GM18867 (cell line): ENCODE measurements around the gene UGT8.
"Not testable (repeated sequence)": the region's sequence is repeated elsewhere in the genome, so short reads cannot be mapped to it uniquely, and the experiment has no call there.

ENCODE experiments used
- ATAC-seq: cut with Tn5 transposase; IDR thresholded peaks from one replicate; pipeline ENCODE4 v1.9.1; 2021; ENCODE audit warnings: mild to moderate bottlenecking, moderate library complexity; ENCODE audit not compliant: unreplicated experiment

The UGT8 gene

DNA sequence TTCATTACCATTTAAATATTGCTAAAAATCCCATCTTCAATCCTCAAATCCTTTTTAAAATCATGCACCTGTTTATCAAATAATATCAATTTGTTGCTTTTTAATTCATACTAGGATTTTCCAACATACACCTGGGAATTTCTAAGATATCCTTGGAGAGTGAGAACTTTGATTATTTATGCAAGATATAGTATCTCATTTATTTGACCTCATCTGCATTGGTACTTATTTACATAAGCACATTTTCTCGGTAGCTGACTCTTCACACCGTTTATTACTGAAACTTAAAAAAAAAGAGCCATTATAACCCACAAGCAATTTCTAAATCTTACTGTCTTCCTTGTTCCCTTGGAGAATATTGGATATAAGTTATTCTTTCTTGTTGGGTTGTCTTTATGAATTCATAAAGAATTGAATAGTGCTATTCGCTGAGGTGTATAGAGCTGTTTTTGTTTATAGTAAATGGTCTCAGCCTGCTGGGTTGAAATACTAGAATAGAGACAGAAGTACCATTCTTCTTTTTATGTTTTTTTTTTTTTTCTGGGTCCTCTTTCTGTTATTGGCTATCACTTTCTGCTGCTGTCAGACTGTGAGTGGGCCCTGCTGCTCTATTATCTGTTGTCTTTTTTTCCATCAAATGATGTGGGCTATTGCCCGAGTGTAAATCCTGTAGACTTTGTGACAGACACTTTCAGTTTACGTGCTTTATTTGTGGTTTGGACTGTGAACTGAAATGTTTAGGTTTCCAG is 2.9 kb downstream of the UGT8 start:
- ATAC-seq: peak; percentile 30

GRCh38 chr4:114603497-114603896 is 4.9 kb downstream of the UGT8 start:
- peak; percentile 93 for ATAC-seq

DNA sequence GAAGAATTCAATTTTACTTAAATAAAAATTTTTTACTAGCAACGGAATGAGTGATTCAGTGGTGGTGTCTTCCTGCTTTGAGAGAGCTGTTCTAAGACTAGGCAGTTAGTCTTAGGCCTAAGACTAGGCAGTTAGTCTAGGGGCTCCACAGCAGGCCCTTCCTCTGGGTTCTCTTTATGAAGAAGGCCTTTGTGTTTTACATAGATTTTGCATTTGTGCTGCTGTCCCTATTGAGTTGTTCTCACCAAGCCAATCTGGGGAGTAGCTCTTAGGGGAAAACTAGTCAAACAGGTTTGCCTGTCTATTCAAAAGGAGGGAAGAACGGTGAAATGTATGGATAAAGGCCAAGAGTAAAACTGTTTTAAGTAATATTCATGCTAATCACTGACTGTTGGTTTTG is 7.6 kb downstream of the UGT8 start:
- no peak for ATAC-seq

DNA sequence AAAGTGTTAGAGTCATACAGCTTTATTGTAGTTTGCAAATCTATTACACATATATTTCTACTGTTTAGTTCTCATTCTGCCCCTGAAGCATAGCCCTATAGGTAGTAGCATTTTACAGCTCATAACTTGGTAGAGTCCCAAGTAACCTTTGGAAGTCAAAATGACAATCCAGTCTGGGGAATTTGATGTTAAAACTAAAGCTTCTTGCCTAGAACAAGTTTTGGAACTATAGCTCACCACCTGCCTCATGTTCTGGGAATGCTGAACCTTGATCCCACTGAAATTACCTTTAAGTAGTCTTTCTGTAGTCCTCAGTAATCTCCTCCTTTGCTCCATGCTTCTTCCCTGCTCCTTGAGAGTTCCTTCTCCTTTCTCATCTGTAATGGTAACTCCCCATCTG is 8.4 kb downstream of the UGT8 start:
- no peak for ATAC-seq

DNA sequence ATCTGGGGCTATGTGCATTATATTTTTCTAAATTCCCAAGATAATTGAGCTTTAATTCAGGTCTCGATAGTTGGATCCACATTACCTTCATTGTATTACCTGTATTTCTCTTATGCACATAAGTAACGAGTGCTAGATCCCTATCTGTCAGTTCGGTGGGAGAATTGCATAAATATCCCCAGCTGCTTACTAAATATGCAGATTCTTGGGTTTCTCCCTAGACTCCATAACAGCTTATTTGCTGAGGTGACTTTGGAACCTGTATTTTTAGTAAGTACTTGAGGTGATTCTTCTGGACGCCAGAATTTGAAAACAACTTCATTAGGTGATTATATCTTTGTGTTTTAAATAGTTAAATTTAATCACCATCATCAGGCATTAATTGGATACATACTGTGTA is 15.0 kb downstream of the UGT8 start:
- ATAC-seq: no peak

DNA sequence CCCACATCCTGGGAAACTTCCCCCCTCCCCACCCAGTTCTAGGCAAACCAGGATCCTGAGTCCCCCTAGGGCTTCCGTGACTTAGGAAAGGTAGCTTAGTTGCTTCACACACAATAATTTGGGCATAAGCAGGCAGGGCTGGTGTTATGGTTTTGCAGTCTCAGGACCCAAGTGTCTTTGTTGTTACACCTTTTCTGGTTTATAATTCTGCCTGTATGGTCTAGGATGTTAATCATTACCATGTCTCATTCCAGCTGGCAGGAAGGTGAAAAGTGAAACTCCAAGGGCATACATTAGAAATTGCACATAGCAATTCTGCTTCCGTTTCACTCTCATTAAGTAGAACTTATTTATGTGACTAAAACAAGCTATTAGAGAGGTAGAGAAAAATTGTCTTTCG is 16.8 kb downstream of the UGT8 start:
- ATAC-seq: peak; percentile 39

- not testable (repeated sequence) for ATAC-seq
These were observed 17.4 kb downstream of the UGT8 start for GRCh38 chr4:114616036-114616435.

- ATAC-seq: no peak
These were observed 27.6 kb downstream of the UGT8 start for GRCh38 chr4:114626196-114626595.

- no peak for ATAC-seq
These were observed 37.8 kb downstream of the UGT8 start for GRCh38 chr4:114636192-114636935.

DNA sequence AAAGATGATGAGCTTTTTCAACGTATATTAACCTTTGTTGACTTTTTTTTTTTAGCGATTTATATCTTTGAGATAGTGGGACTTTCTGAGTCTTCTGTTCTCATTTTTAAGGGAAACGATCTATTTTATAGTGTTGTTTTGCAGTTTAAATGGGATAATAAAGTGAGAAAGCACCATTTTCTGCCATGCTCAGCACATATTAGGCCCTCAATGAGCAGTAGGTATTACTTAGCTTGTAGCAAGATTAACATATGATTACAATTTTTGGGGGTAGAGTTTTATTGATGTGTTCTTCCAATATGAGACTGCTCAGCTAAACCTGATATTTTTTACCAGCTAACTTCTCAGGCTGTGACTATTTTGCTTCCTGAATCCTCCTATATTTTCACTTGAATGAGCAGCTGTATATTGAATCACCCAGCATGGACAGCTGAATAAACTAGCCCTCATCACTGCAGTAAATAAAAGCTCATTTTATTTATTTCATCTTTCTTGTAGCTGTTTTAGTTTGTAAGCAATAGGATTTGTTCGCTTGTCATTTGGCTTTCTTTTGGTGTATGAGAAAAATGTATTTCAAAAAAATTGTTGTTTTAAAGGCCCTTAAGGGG is 43.7 kb downstream of the UGT8 start:
- ATAC-seq: no peak

DNA sequence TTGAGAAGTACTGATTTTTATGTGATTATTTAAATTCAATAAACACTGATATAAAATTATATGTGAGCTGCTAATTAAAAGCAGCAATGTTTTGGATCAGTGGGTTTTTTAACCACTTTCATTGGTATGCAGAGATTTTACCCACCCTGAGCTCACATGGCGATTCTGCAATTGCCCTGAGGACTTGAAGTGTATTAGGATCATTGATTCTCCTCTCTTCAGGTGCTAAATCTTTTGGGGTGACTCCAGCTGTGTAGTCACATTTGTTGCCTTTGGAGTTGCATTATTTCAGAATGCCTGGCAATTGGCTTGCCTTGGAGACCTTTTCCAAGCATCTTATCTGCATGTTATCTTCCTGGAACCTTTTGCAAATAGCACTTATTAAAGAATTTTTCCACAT is 51.3 kb downstream of the UGT8 start:
- no peak for ATAC-seq

DNA sequence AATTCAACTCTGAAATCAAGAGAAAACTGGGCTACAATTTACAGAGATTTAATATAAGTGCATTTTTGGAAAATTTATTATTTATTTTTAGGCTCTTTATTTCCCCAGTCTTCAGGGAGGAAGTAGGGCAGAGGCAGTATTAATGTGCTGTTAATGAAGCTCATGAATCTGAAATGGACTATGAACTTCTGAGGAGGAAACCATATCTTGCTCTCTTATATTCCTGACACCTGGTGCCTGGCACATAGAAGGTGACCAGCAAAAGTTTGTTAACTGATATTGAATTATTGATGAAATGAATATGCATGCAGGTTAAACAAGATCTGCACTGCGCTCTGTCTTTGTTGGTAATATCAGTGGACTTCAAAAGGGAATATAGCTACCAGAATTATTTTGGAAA is 55.1 kb downstream of the UGT8 start:
- no peak for ATAC-seq

- no peak for ATAC-seq
These were observed 56.0 kb downstream of the UGT8 start for GRCh38 chr4:114654592-114654991.

DNA sequence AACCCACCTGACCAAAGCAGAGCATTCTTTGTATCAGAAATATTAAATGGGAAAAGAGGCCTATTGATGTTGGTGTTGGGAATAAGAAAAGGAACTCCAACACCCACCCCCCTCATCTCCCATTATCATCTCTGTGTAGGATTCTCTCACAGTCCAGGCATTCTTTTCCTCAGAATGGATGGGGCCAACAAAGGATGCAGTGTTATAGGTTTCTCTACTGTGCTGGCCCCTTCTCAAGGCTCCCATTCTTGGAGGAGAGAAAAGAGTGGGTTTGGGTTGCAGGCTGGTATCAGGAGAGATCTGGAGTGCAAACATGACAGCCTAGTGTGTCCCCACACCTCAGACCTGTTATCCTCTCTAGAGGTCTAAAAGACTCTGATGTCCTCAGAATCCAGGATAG is 59.6 kb downstream of the UGT8 start:
- no peak for ATAC-seq

DNA sequence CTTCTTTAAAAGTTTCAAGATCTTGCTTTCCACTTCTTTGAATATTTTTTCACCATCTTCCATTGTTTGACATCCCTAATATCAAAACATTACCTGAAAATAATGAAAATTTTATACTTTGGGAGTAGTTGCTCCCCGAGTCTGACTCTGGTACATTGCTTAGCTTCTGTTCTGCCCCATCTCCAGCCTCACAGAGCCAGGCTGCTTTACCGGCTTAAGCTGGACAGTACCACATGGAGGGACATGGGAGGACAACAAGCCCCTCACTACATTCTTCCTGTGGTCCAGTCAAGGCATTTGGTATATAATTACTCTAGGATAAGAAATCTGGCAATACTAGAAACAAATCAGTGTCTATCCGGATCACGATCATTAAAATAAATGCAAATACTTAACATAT is 60.2 kb downstream of the UGT8 start:
- ATAC-seq: no peak

- peak; percentile 95 for ATAC-seq
These were observed 60.9 kb downstream of the UGT8 start for GRCh38 chr4:114659386-114660008.

DNA sequence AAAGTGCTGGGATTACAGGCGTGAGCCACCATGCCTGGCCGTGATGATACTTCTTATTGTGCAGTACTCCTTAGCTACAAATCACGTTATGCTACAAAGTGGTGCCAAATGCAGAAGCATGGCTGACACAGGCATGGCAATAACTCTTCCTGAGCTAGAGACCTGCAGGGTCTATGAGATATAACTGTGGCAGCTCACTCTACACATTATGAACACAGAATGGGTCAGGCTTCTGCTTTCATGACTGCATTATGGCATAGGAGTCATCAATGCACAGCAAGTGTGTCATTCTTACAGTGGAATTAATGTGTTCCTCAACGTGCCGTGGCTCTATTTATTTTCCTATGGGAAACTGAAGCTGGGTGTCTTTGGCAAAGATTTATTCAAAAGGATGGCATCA is 64.5 kb downstream of the UGT8 start:
- no peak for ATAC-seq

DNA sequence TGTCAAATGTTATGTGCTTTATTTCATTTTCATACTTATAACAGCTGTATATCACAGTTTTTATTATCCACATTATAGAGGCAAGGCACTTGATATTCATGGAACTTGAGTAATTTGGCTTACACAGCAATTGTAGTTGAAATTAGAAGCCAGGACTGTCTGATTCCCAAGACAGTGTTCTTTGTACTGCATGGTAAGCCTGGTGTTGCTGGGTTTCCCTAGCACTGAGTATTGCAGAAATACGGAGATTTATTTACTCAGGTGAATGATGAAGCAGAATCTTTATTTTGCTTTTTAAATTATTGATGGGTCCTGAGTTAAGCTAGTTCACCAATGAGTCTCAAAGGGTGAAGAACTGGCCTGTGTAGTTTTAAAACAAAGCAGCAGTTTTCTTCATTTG is 70.0 kb downstream of the UGT8 start:
- no peak for ATAC-seq

DNA sequence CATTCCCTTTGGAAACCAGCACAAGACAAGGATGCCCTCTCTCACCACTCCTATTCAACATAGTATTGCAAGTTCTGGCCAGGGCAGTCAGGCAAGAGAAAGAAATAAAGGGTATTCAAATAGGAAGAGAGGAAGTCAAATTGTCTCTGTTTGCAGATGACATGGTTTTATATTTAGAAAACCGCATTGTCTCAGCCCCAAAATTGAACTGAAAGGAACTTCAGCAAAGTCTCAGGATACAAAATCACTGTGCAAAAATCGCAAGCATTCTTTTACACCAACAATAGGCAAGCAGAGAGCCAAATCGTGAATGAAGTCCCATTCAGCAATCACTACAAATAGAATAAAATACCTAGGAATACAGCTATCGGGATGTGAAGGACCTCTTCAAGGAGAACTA is 72.1 kb downstream of the UGT8 start:
- not testable (repeated sequence) for ATAC-seq

DNA sequence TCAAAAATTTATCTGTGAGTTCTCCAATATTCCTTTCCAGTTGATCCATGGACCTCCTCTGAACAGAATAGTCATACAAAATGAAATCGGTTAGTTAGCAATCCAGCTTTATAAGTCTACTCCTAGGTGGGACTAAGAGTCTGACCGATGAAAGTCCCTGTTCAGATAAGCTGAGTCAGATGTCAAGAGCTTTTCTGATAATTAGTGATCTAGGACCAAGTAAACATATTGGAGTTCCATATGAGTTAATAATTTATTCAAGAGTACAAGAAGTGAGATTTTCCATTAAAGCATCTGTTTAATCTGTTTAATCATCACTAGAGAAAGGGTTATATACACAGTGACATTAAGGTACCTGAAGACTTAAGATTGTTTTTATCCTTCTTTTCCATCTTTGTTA is 74.7 kb downstream of the UGT8 start:
- ATAC-seq: no peak

DNA sequence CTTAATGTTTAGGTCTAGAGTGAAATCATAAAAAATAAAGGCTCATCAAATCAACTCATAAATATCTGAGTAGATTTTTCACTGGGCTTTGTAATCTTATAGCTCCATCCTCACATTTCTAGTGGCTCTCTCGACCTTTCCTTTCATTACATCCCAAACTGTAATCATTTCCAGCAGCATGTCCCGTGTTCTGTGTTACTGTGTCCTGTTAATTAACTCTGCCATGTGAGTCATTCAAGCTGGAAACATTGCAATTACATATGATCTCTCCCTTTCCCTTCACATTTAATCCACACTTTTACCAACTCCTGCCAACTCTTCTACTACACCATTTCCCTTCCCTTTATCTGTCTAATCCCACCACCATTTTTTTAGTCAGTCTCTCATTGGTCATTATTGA is 75.5 kb downstream of the UGT8 start:
- no peak for ATAC-seq
